AG09309 (cell line): ENCODE measurements around the gene SCD.

ENCODE experiments used
- DNase-seq: peaks from one replicate; pipeline ENCODE4 v3.0.0-alpha.2; 2010; ENCODE audit warnings: low read depth
- H3K4me3 ChIP-seq: 2 replicates; pipeline ENCODE4 v1.5.1; 2011; ENCODE audit warnings: mild to moderate bottlenecking, low read depth, low read length, moderate library complexity; ENCODE audit not compliant: control insufficient read depth
- CTCF ChIP-seq: IDR thresholded peaks from 2 replicates; pipeline ENCODE4 v1.5.1; 2011; ENCODE audit warnings: mild to moderate bottlenecking, low read depth, low read length, inconsistent platforms; ENCODE audit not compliant: insufficient read depth, control insufficient read depth; ENCODE audit errors: missing control alignments

The SCD gene

DNA sequence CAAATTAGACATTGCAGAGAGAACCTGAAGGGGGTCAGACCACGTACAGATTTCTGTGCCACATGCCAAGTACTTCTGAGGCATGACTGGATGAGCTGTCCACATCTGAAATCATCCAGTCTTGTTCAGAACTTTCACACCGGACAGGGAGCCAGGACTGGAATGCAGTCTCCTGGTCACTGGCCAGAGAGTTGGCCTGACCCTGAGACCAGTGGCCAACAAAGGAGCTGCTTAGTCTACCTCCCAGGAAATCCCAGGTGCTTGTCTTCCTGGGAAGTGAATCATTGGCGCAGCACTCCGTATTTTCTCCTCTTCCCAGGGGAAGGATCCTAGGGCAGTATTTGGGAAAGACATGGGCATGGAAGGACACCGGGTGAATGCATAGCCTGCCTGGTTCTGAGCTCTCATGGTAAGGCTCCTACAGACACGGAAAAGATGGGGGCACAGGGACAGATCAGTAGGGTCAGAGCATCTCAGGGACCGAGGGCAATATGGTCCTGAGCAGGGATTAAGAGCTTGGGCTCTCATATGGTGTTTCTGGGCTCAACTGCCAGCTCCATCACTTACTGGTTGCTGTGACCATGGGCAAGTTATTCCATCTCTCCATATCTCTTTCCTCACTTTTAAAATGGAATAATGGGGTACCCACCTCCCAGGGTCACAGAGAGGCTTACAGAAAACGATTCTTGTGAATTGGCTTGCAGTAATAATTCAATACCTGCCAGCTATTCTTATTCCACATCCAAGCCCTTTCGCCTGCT, 1.3 kb upstream of the SCD start:
- no peak for DNase-seq
- H3K4me3 ChIP-seq, result peak overlapping the region; percentile 86
- no peak for TF ChIP-seq CTCF

GRCh38 chr10:100346351-100346764, 675 bp upstream of the SCD start:
- DNase-seq, result no peak
- TF ChIP-seq CTCF, result no peak
- H3K4me3 ChIP-seq, result peak overlapping the region; percentile 86

DNA sequence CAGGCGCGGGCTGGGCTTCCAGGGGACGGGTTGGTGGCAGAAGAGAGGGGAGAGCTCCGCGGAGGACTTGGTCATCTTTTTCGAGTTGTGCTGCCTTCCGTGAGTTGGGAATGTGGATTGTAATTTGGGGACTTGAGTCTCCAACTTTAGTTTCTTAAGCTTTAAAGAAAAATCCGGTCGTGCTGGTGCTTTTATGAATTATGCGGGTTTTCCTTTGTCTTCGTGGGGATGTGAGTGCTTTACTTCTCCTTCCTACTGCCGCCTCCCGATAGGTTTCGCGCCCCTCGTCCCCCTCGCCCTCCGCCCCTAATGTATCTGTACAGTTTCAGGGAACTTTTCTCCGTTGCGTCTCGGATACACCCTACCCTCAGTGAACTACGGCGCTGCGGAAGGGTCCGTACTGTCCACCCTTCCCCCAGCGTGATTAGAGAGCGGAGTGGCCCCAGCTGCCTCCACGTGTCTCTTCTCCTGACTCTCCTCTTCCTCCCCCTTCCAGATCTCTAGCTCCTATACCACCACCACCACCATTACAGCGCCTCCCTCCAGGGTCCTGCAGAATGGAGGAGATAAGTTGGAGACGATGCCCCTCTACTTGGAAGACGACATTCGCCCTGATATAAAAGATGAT, 649 bp downstream of the SCD start:
- TF ChIP-seq CTCF, result no peak
- peak overlapping the region; percentile 86 for H3K4me3 ChIP-seq
- DNase-seq, result no peak

GRCh38 chr10:100348389-100348927, 1.4 kb downstream of the SCD start:
- no peak for DNase-seq
- no peak for TF ChIP-seq CTCF
- peak overlapping the region; percentile 86 for H3K4me3 ChIP-seq

DNA sequence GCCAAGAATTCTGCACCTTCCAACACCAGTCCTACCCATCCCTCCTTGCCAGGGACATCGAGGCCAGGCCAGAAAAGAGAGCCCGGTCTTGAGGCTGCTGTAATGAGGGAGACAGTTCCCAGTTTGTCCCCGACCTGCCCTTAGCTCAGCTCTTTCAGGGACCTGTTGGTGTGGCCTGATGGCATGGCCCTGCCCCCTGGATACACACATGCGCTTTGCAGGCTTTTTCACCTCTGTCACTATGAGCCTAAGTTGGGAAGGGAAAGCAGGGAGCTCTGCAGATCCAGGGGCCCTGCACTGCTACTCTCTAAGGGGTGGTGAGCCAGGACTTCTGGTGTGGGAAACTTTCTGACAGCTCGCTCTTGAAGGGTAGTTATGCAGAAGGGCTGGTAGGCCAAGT, 2.1 kb downstream of the SCD start:
- H3K4me3 ChIP-seq, result no peak overlapping the region
- DNase-seq, result no peak
- TF ChIP-seq CTCF, result no peak

GRCh38 chr10:100349672-100350071, 2.6 kb downstream of the SCD start:
- no peak for DNase-seq
- no peak overlapping the region for H3K4me3 ChIP-seq
- no peak for TF ChIP-seq CTCF
